ENCODE measurements around the gene FZD10.

FZD10 gene

GRCh38 chr12:130214686-130215395 lies 52.6 kb downstream of the FZD10 start:
- peak; percentile 29 for DNase-seq
